HT1080 (cell line): ENCODE results near the gene RFNG. TPM values are rescaled to one million over a fixed set of nuclear protein-coding genes. Genes with fewer than 3 reads are reported as not detected.

Source experiments
- DNase-seq: peaks from one replicate; pipeline ENCODE4 v3.0.0-alpha.2; 2015; ENCODE audit warnings: low read depth
- total RNA-seq: library from RNA; depleted of rRNA; stranded (reverse); fragments of >200 nt; shearing (Covaris generic); gene quantifications from 2 replicates; pipeline ENCODE4 v1.2.3, GENCODE V29; 2014

Gene RFNG
- total RNA-seq, 1 experiment from 2014 or later: 31.5 TPM

GRCh38 chr17:82059272-82060000 lies 7.8 kb upstream of the RFNG start:
- DNase-seq: no peak

DNA sequence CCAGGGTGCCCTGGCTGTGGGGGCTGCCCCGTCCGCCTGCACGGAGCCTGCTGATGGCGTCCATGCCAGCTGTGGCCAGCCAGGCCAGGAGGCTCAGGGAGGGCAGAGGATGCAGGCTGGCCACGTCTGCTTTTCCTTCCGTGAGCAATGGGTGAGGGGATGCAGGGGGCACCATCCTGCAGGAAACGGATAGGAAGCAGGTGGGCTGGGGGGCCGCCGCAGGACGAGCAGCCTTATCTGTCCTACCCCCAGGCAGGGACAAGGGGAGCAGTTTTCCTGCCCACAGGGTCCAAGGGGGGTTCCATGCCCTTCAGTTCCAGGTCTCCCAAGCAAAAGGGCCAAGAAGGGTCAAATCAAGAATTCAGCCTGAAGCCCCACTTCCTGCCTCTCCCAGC lies 7.2 kb upstream of the RFNG start:
- DNase-seq: no peak

- DNase-seq: no peak
These were observed 6.7 kb upstream of the RFNG start for GRCh38 chr17:82058230-82058854.

DNA sequence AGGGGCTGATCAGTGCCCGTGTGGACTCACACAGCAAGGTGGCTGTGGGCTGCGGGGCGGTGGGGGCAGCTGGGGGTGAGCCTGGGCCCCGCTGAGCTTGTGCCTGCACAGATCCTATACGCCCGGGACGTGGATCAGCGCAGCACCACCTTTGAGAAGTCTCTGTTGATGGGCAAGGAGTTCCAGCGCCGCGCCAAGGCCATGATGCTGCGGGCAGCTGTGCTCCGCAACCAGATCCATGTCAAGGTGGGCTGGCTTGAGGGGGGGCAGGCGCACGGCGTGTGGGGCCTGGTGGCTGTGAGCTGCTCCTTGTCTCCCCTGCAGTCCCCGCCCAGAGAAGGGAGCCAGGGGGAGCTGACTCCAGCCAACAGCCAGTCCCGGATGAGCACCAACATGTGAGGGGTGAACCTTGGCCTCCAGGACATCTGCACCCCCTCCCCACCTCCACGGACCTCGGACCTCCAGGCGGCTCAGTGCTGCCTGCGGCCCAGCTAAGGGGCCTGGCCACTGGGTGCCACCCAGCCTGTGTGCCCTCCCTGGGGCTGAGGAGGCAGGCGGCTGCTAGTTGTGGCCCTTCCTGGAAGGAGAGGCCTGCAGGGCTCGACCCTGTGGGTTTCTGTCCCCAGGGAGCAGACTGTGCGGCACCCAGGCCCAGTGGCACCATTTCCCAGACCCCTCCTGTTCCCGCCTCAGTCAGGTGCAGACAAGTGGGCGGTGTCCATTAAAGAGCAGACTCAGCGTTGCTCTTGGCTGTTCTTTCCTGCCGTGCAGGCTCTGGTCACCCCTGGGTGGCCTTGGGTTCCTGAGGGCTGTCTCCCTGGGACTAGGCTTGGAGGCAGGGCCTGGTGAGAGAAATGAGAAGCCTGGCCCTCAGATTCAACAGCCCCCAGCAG lies 5.4 kb upstream of the RFNG start:
- DNase-seq: no peak

- no peak for DNase-seq
These were observed 4.5 kb upstream of the RFNG start for GRCh38 chr17:82055965-82056728.

DNA sequence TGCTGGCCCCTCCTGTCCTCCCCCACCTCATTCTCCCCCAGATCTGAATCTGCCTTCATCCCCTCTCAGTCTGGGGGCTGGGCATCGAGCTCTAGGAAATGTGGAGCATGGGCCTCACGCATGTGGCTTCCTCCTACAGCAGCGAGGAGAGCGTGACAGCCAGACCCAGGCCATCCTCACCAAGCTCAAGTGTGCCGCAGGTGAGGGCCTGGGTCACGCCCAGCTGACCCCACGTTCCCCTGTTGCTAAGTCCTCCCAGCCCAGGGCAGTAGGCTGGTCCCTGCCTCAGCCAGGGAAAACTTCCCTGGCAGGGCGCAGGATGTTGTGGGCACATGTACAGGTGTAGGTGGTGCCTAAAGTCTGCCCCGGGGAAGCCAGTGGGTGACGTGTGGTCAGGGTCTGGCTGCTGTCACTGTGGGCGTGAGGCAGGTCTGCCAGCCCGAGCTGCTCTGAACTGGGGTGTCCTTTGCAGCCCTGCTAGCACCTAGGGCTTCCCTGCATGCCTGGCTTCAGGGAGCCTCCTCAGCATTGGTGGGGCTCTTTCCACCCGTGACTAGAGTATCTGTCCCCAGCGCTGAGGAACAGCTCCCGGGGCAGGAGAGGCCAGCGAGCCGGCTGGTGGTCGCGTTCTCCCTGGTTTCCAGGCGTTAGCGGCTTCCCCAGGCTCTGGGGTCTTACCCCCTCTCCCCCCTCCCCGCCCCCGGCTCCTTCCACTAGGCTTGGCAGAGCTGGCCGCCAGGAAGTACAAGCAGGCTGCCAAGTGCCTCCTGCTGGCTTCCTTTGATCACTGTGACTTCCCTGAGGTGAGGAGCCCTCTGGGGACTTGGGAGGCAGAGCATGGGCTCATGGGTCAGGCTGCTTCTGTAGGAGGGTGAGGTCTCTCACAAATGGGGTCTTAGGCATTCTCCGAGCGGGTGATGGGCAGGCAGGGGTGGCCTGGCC lies 3.7 kb upstream of the RFNG start:
- no peak for DNase-seq

DNA sequence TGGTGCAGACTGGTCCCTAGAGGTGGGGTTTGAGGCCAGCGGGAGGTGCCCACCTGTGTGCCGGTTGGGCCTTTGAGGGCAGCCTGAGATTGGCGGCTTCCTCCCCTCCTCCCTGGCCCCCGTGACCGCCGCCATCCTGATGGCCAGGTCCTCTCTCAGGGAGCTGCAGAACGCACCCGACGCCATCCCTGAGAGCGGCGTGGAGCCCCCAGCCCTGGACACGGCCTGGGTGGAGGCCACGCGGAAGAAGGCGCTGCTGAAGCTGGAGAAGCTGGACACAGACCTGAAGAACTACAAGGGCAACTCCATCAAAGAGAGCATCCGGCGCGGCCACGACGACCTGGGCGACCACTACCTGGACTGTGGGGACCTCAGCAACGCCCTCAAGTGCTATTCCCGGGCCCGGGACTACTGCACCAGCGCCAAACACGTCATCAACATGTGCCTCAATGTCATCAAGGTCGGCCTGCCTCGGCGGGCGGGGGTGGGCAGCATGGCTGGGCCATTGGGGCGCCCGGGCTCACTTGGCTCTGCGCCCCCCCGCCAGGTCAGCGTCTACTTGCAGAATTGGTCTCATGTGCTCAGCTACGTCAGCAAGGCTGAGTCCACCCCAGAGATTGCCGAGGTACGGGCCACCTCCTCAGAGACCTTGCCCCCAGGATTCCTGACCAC lies 2.9 kb upstream of the RFNG start:
- DNase-seq: no peak

- no peak for DNase-seq
These were observed 2.1 kb upstream of the RFNG start for GRCh38 chr17:82053556-82054263.

DNA sequence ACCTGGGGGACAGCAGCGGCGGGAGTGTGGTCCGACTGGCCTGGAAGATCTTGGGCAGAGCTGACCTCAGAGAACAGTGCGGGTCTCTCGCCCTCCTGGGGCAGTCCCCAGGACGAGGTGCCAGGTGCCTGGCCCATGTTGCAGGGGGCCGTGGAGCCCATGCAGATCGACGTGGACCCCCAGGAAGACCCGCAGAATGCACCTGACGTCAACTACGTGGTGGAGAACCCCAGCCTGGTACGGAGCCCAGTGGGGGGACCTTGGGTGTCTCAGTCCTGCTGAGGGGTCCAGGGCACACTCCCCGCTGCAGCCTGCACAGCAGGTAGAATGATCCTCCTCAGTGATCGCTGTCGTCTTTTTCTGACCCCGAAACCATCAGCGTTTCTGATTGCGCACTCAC lies 1.5 kb upstream of the RFNG start:
- DNase-seq: no peak

DNA sequence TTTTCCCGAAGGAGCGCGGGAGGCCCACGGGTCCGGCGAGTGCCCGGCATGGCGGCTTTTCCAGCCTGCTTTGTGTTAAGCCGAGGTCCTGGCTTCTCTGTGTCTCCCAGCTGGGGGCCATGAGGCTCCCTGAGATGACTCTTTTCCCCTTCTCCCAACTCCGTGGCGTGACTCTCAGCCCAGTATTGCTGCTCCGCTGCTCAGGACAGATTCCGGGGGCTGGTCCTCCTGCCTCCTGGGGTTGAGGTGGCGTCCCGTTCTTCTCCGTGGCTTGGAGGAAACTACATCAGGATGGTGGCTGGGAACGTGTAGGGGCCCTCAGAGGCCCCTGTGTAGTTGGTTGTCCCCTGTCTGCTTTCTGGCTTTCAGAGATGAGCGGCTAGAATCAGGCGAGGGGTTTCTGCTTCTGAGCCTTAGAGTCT lies 1.0 kb upstream of the RFNG start:
- no peak for DNase-seq

- no peak for DNase-seq
These were observed 610 bp downstream of the RFNG start for GRCh38 chr17:82050761-82051641.

DNA sequence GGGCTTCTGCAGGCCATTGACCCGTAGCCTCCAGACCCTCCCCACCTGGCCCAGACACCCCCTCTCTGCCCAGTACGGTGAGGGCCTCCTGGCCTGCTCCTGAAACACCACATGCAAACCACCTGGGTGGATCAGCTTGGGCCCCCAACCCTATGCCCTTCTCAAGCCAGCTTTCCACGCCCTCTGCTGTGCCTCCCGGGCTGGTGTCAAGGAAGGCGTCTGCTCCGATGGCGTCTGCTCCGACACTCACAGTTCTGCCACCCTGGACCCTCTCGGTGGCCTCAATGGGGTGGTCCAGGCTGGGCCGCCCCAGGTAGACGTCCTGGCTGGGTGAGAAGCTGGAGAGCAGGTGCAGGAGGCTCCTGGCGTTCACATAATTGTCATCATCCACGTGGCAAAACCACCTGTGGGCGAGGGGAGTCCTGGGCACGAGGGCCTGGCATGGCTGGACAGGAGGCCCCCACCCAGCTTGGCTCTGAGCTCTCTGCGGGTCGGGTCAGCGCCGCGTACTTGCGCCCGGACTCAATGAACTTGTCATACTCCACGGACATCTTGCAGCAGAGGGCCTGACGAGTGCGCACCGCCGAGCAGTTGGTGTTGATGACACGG lies 1.4 kb downstream of the RFNG start:
- DNase-seq: no peak

GRCh38 chr17:82049521-82049971 lies 2.1 kb downstream of the RFNG start:
- DNase-seq: no peak

GRCh38 chr17:82049106-82049505 lies 2.5 kb downstream of the RFNG start:
- DNase-seq: no peak

- no peak for DNase-seq
These were observed 3.0 kb downstream of the RFNG start for GRCh38 chr17:82048571-82048971.

- no peak for DNase-seq
These were observed 3.6 kb downstream of the RFNG start for GRCh38 chr17:82047914-82048570.

- no peak for DNase-seq
These were observed 4.2 kb downstream of the RFNG start for GRCh38 chr17:82047379-82047778.
